Stimulated activated CD8-positive, alpha-beta memory T cell treated with anti-CD3 and anti-CD28 coated beads, Interleukin-7, amount 100 ng/mL, for 4 hours (primary cell): ENCODE data around the gene NEDD4L.

Experiments used
- DNase-seq, 2 donors: peaks; one replicate each; pipeline ENCODE4 v3.0.0-alpha.2; 2020; ENCODE audit warnings: low read depth in 2 of 2

NEDD4L gene

GRCh38 chr18:58315041-58315440 lies 271.0 kb downstream of the NEDD4L start:
- no peak for DNase-seq

GRCh38 chr18:58315739-58316215 lies 271.8 kb downstream of the NEDD4L start:
- no peak for DNase-seq

DNA sequence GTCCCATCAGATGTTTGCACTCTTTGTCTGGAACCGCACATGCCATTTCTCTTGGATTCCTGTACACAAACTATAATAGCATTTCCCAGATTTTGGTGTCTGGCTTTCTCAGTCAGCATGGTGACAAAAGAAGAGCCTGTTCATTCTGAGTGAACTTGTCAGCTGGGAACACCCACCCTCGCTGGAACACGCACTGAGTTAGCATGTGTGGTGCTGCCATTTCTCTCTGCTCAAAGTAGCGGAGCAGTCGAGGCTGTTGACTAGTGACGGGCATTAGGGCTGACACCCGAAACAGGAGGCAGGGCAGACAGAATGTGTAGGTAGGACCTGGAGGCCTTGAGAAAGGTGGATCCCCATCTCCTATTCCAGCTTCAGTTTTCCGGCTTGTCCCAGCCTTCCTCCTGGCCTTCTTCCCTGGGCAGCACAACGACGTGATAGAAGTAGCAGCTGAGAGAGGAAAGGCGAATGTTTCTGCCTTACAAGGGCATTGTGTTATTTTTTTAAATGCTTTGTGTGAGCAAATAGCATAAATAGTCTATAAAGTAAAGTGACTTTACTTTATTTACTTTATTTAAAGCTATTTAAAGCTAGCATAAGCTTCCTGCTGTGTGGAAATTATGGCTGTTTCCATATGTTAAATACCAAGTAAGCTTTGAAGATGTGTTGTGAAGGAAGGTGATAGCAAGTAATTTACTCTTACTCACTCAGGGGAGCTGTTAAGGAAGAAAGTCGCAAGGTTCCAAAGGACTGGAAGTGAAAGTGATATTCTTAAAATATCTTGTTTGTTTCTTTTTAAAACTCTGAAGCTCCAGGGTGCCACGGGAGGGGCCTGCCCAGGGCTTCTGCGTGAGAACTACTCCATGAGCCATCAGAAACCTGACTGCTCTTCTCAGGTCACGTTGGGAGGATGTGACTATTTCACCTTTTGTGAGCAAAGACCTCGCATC lies 272.6 kb downstream of the NEDD4L start:
- no peak for DNase-seq

DNA sequence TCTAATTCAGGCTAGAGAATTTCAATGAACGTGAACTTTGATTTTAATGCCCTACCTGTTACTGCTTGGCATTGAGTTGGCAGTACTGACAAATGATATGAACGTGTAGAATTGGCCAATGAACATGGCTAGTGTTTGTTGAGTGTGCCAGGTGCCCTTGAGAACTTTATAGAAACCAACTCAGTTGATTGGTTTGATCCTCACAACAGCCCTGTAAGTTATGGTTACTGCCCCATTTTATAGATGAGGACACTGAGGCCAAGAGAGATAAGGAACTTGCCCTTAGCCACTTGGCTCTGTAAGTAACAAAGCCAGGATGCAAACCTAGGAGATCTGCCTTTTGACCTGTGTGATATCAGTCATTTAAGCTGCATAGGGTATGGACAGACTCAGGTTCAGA lies 275.7 kb downstream of the NEDD4L start:
- DNase-seq, result no peak

DNA sequence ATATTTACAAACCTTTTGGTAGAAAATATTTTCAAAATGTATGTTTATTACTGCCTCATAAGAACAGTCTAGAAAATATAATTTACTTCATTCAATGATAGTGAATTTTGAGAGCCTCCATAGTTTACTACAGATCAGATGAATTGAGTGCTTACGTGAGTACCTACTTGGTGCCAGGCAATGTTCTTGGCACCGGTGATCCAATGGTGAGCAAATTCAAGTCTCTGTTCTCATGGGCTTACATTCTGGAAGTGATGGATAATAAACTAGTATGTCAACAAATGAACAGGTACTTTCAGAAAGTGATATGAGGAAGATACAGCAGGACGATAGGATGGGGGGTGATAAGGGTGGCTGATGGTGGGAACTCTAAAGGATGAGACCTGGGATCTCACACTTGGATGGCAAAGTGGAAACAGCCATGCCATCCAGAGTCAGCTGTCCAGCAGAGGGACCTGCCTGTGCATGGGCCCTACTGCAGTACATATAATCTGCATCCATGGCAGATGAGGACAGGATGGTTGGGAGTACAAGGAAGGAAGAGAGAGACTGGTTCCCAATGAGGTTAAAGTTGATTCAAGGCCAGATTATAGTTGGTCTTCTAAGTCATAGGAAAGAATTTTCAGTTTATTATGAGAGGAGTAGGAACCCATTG lies 277.0 kb downstream of the NEDD4L start:
- DNase-seq, result no peak

DNA sequence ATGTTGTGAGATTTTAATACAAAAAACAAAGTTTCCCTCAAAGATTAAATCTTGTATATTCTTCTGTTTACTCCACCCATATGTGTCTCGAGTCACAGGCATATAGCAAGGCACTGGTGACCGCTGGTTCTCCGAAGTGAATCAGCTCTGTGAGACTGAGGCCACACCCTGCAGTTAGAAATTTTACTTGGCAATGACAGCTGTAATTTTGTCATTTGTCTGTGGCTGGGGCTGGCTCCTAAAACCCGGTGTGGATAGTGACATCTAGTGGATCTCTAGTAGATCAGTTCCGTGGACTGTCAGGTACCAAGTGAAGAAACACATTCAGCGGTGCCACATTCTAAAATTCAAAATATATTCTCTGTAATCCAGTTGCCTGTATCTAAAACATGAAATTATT lies 278.0 kb downstream of the NEDD4L start:
- DNase-seq, result peak in 1 of 2 donors; percentile 13

GRCh38 chr18:58322464-58322863 lies 278.4 kb downstream of the NEDD4L start:
- DNase-seq, result no peak

GRCh38 chr18:58323866-58324762 lies 280.1 kb downstream of the NEDD4L start:
- DNase-seq, result no peak

DNA sequence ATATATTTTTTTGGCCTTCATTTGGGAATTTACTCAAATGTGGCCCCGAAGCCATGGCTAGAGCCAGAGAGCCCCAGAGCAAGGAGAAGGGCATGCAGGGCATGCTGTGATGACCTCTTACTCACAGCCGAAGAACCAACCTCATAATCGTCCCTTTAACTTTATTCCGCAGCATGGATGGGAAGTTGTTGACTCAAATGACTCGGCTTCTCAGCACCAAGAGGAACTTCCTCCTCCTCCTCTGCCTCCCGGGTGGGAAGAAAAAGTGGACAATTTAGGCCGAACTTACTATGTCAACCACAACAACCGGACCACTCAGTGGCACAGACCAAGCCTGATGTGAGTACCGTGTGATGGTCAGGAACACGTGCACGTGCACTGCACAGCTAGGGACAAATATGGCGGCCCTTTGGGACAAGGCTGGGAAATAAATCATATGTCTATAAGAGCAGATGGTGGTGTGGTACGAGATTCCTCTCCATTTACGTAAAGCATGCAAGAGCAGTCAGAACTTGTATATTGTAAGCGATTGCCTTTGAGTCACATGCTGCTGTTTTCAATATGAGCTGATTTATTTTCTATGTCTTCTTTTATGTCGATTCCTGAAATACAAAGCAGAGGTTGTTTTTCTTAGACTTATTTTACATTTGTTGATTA lies 280.9 kb downstream of the NEDD4L start:
- no peak for DNase-seq

- no peak for DNase-seq
Observed at GRCh38 chr18:58325494-58325893, 281.5 kb downstream of the NEDD4L start.

DNA sequence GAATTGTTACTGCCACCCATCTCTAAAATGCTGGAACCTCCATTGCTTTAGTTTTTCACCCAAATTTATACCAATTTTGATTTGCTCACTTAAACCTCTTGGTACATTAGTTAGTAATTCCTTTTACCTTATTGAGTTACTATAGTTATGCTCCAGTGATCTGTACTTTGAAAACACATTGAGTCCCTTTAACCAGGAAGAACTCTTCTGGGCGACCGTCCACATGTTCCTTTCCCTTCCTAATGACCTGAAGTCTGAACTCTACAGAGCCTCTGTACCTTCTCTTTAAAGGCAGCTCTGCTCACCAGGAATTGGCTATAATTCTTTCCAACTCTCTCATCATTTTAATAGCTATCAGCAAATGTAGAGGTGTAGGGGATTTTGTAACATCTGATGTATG lies 290.0 kb downstream of the NEDD4L start:
- DNase-seq, result no peak

GRCh38 chr18:58335223-58335622 lies 291.2 kb downstream of the NEDD4L start:
- no peak for DNase-seq

- DNase-seq, result no peak
Observed at GRCh38 chr18:58335821-58336220, 291.8 kb downstream of the NEDD4L start.

- no peak for DNase-seq
Observed at GRCh38 chr18:58336605-58337004, 292.6 kb downstream of the NEDD4L start.

- no peak for DNase-seq
Observed at GRCh38 chr18:58337285-58337684, 293.3 kb downstream of the NEDD4L start.

DNA sequence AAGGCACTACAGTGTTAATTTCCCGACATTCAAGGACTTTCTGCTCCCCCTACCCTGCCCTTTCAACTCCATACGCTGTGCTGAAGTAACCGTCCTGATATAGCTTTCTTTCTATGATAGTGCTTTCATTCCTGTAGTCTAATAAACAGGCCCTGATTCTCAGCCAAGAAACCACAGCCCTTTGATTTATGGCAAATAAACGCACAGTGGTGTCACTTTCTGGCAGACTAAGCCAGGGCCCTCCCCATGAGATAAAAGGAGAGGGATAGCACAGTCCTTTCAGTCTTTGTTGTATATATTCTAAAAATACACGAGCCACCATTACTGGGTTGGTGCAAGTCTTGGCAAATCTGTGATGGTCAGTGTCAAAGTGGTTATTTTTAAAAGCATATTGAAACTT lies 293.7 kb downstream of the NEDD4L start:
- DNase-seq, result no peak

DNA sequence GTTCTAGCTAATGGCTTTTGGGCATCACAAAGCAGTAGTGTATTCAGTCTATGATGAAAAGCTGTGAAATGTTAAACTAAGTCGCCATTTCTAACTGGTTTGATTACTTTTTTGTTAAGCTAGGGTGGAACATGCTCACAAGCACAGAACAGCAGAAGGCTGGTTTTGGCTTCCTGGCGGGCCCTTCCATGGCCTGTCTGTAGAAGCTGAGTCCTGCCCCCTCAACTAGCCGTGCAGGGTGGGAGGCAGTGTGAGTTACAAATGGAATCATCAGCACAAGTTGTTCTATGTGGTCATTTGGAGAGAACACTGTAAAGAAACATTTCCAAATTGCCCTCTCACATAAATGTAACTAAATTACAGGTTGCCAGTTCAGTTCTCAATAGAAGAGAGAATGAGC lies 294.1 kb downstream of the NEDD4L start:
- DNase-seq, result no peak

- no peak for DNase-seq
Observed at GRCh38 chr18:58338961-58339592, 295.1 kb downstream of the NEDD4L start.

- DNase-seq, result no peak
Observed at GRCh38 chr18:58339890-58340289, 295.9 kb downstream of the NEDD4L start.

GRCh38 chr18:58341916-58342315 lies 297.9 kb downstream of the NEDD4L start:
- no peak for DNase-seq

GRCh38 chr18:58344080-58344670 lies 300.1 kb downstream of the NEDD4L start:
- DNase-seq, result no peak
